Mesenchymal stem cell (in vitro differentiated cells and primary cell): ENCODE measurements around the gene SYS1. TPM values are rescaled to one million over a fixed set of nuclear protein-coding genes. Genes with fewer than 3 reads are reported as not detected.

ENCODE experiments used
- DNase-seq: peaks from one replicate; pipeline ENCODE4 v3.0.0-alpha.2; 2013
- H2AFZ ChIP-seq: one replicate; pipeline ENCODE4 v1.6.1; 2013; ENCODE audit warnings: low read depth, mild to moderate bottlenecking, control low read depth, inconsistent platforms, low read length, moderate library complexity
- H2AK5ac ChIP-seq: 2 replicates; pipeline ENCODE4 v1.6.1; 2013; ENCODE audit warnings: low read length, moderate library complexity, mild to moderate bottlenecking, inconsistent platforms; ENCODE audit not compliant: severe bottlenecking
- H2BK120ac ChIP-seq: one replicate; pipeline ENCODE4 v1.6.1; 2013; ENCODE audit warnings: low read depth, mild to moderate bottlenecking, inconsistent platforms, low read length, moderate library complexity
- H2BK12ac ChIP-seq, 2 experiments: one replicate each; pipeline ENCODE4 v1.6.1; 2013; ENCODE audit warnings: inconsistent platforms in 2 of 2, low read length in 2 of 2, mild to moderate bottlenecking in 2 of 2, moderate library complexity in 2 of 2, control low read depth in 1 of 2
- H2BK15ac ChIP-seq: one replicate; pipeline ENCODE4 v1.6.1; 2013; ENCODE audit warnings: mild to moderate bottlenecking, low read depth, inconsistent platforms; ENCODE audit not compliant: poor library complexity, severe bottlenecking
- H2BK5ac ChIP-seq: 2 replicates; pipeline ENCODE4 v1.6.1; 2013; ENCODE audit warnings: low read depth, mild to moderate bottlenecking, low read length, control low read depth, inconsistent platforms; ENCODE audit not compliant: poor library complexity, severe bottlenecking
- H3K14ac ChIP-seq, 2 experiments: one replicate each; pipeline ENCODE4 v1.6.1; 2013; ENCODE audit warnings: inconsistent platforms in 2 of 2, low read length in 2 of 2, control low read depth in 1 of 2, mild to moderate bottlenecking in 1 of 2, moderate library complexity in 1 of 2
- H3K18ac ChIP-seq, 2 experiments: one replicate each; pipeline ENCODE4 v1.6.1; 2013; ENCODE audit warnings: inconsistent platforms in 2 of 2, low read length in 2 of 2, control low read depth in 1 of 2, low read depth in 1 of 2, mild to moderate bottlenecking in 1 of 2
- H3K23ac ChIP-seq, 2 experiments: one replicate each; pipeline ENCODE4 v1.6.1; 2013; ENCODE audit warnings: inconsistent platforms in 2 of 2, low read length in 2 of 2, mild to moderate bottlenecking in 2 of 2, moderate library complexity in 2 of 2, control low read depth in 1 of 2
- H3K27ac ChIP-seq: 2 replicates; pipeline ENCODE4 v1.5.1; 2013; ENCODE audit warnings: mild to moderate bottlenecking, moderate library complexity, low read length, control low read depth, inconsistent platforms; ENCODE audit not compliant: poor library complexity, severe bottlenecking
- H3K27me3 ChIP-seq, 2 experiments: 2 replicates each; pipeline versions ENCODE4 v1.6.1 to v1.7.0; 2013; ENCODE audit warnings: low read length in 2 of 2, mild to moderate bottlenecking in 2 of 2, moderate library complexity in 2 of 2, control low read depth in 1 of 2, inconsistent platforms in 1 of 2; ENCODE audit not compliant: control insufficient read depth in 1 of 2, insufficient read depth in 1 of 2
- H3K36me3 ChIP-seq, 2 experiments: 2 replicates each; pipeline versions ENCODE4 v1.6.1 to v1.7.0; 2013; ENCODE audit warnings: low read length in 2 of 2, control low read depth in 1 of 2, inconsistent platforms in 1 of 2, low read depth in 1 of 2, mild to moderate bottlenecking in 1 of 2; ENCODE audit not compliant: insufficient read depth in 2 of 2, control insufficient read depth in 1 of 2
- H3K4ac ChIP-seq, 2 experiments: one replicate each; pipeline ENCODE4 v1.6.1; 2013; ENCODE audit warnings: inconsistent platforms in 2 of 2, low read length in 2 of 2, mild to moderate bottlenecking in 2 of 2, moderate library complexity in 2 of 2, control low read depth in 1 of 2, low read depth in 1 of 2
- H3K4me1 ChIP-seq: 2 replicates; pipeline ENCODE4 v1.6.1; 2013; ENCODE audit warnings: low read depth, low read length, control low read depth; ENCODE audit not compliant: control insufficient read depth, insufficient read depth
- H3K4me2 ChIP-seq: 2 replicates; pipeline ENCODE4 v1.6.1; 2013; ENCODE audit warnings: low read length, mild to moderate bottlenecking, inconsistent platforms; ENCODE audit not compliant: poor library complexity, severe bottlenecking
- H3K4me3 ChIP-seq, 2 experiments: 2 replicates each; pipeline versions ENCODE4 v1.5.1 to v1.7.0; 2013; ENCODE audit warnings: low read length in 2 of 2, mild to moderate bottlenecking in 2 of 2, control low read depth in 1 of 2, low read depth in 1 of 2; ENCODE audit not compliant: insufficient read depth in 1 of 2
- H3K79me1 ChIP-seq: replicated peaks from 2 replicates; pipeline ENCODE4 v1.6.1; 2013; ENCODE audit warnings: mild to moderate bottlenecking, control low read depth, low read length, inconsistent platforms; ENCODE audit not compliant: poor library complexity, severe bottlenecking
- H3K9ac ChIP-seq: 2 replicates; pipeline ENCODE4 v1.7.0; 2013; ENCODE audit warnings: mild to moderate bottlenecking, low read length, moderate library complexity
- H3K9me3 ChIP-seq: 2 replicates; pipeline ENCODE4 v1.7.0; 2013; ENCODE audit warnings: mild to moderate bottlenecking, low read length; ENCODE audit not compliant: control insufficient read depth
- H4K8ac ChIP-seq: one replicate; pipeline ENCODE4 v1.6.1; 2013; ENCODE audit warnings: inconsistent platforms, mild to moderate bottlenecking, low read length, moderate library complexity
- H4K91ac ChIP-seq: one replicate; pipeline ENCODE4 v1.6.1; 2013; ENCODE audit warnings: mild to moderate bottlenecking, low read length, inconsistent platforms
- WGBS: methylation state at CpG from one replicate; pipeline ENCODE4 v1.1.7; 2013; ENCODE audit warnings: mixed read lengths; 5-methylcytosine and 5-hydroxymethylcytosine counted together
- polyA plus RNA-seq, 2 experiments: library from polyadenylated mRNA; stranded (reverse); fragments of 200-250 nt; gene quantifications; one replicate each; pipeline ENCODE4 v1.2.3, GENCODE V29; 2013

SYS1 gene
- polyA plus RNA-seq (2013, experiment 1 of 2) = 18.6 TPM
- polyA plus RNA-seq (2013, experiment 2 of 2) = 17.5 TPM

- H2BK12ac ChIP-seq = no peak within 1 kb of the TSS
- peak within 1 kb of the TSS; percentile 95 for H3K27ac ChIP-seq
- H4K8ac ChIP-seq = peak within 1 kb of the TSS; percentile 99
- peak within 1 kb of the TSS; percentile 99 for H3K9ac ChIP-seq
- H3K27me3 ChIP-seq = no peaks in the 10 kb centered on the region
- H2AK5ac ChIP-seq = peak within 1 kb of the TSS; percentile 55
- peak within 1 kb of the TSS in 1 of 2 experiments; percentile 69 for H3K14ac ChIP-seq
- peak within 1 kb of the TSS in 1 of 2 experiments; percentile 90 for H3K4ac ChIP-seq
- whole genome bisulfite sequencing = under 1% methylated on average over 55 of the region's 55 CpGs
- H2AFZ ChIP-seq = peak within 1 kb of the TSS; percentile 91
- peak within 1 kb of the TSS; percentile 84 for H2BK15ac ChIP-seq
- peak within 1 kb of the TSS; percentile 95 to 98 for H3K18ac ChIP-seq
- H3K4me1 ChIP-seq = peaks cover 19% of the 10 kb centered on the region
- H3K23ac ChIP-seq = peak within 1 kb of the TSS in 1 of 2 experiments; percentile 3
- peaks cover 22 to 29% of the 10 kb centered on the region in 2 experiments for H3K36me3 ChIP-seq
- H4K91ac ChIP-seq = peak within 1 kb of the TSS; percentile 92
- no peaks in the 10 kb centered on the region for H3K9me3 ChIP-seq
- peaks cover 24% of the 10 kb centered on the region for H3K79me1 ChIP-seq
- peak within 1 kb of the TSS; percentile 76 for H3K4me2 ChIP-seq
- H2BK120ac ChIP-seq = peak within 1 kb of the TSS; percentile 77
- peak; percentile 98 for DNase-seq
- peak within 1 kb of the TSS; percentile 84 for H2BK5ac ChIP-seq
- H3K4me3 ChIP-seq = peak within 1 kb of the TSS; percentile 79 to 95
Observed at GRCh38 chr20:45362804-45363610, at the start of gene SYS1. TSS of gene SYS1 (plus strand) at chr20:45363156. CDS start at chr20:45363532, 376 bp downstream.

GRCh38 chr20:45313943-45314342 lies 49.0 kb upstream of the SYS1 start:
- Histone ChIP-seq H4K8ac (no peak overlapping the region), H3K27ac (no peak overlapping the region), H2AK5ac (no peak overlapping the region), H2AFZ (no peak overlapping the region), H3K14ac (no peak overlapping the region), H3K4me2 (no peak overlapping the region), H3K18ac (no peak overlapping the region), H2BK120ac (no peak overlapping the region), H3K4me1 (peaks cover 5% of the 10 kb centered on the region), H3K4me3 (no peak overlapping the region), H3K79me1 (no peaks in the 10 kb centered on the region), H2BK15ac (no peak overlapping the region), H3K9me3 (no peaks in the 10 kb centered on the region), H3K23ac (no peak overlapping the region), H3K36me3 (peaks cover 0 to 4% of the 10 kb centered on the region in 2 experiments), H3K27me3 (peaks cover 12 to 71% of the 10 kb centered on the region in 2 experiments), H2BK12ac (no peak overlapping the region), H4K91ac (no peak overlapping the region), H3K4ac (no peak overlapping the region), H3K9ac (no peak overlapping the region), H2BK5ac (no peak overlapping the region)
- DNase-seq = no peak
- 88% methylated on average over 11 of the region's 11 CpGs for WGBS

GRCh38 chr20:45315672-45316071 lies 47.3 kb upstream of the SYS1 start:
- no peak overlapping the region for H2BK12ac ChIP-seq
- H3K4me3 ChIP-seq = no peak overlapping the region

More at GRCh38 chr20:45315672-45316071, 47.3 kb upstream of the SYS1 start:
- H3K4me1 ChIP-seq = peaks cover 5% of the 10 kb centered on the region
- H2BK120ac ChIP-seq = no peak overlapping the region
- no peak overlapping the region for H2AFZ ChIP-seq
- H3K27ac ChIP-seq = no peak overlapping the region
- H4K91ac ChIP-seq = no peak overlapping the region
- DNase-seq = no peak
- WGBS = 90% methylated on average over 4 of the region's 4 CpGs
- H3K4me2 ChIP-seq = no peak overlapping the region
- no peaks in the 10 kb centered on the region for H3K9me3 ChIP-seq
- peaks cover 12 to 63% of the 10 kb centered on the region in 2 experiments for H3K27me3 ChIP-seq
- no peak overlapping the region for H3K14ac ChIP-seq
- no peak overlapping the region for H2BK15ac ChIP-seq
- no peak overlapping the region for H3K4ac ChIP-seq
- H2AK5ac ChIP-seq = no peak overlapping the region
- no peak overlapping the region for H3K18ac ChIP-seq
- no peak overlapping the region for H4K8ac ChIP-seq
- H3K9ac ChIP-seq = no peak overlapping the region
- H3K36me3 ChIP-seq = peaks cover 0 to 4% of the 10 kb centered on the region in 2 experiments
- H3K79me1 ChIP-seq = no peaks in the 10 kb centered on the region
- no peak overlapping the region for H2BK5ac ChIP-seq
- no peak overlapping the region for H3K23ac ChIP-seq
